Hepatocyte (in vitro differentiated cells): ENCODE measurements around the gene KIF5B. TPM values are rescaled to one million over a fixed set of nuclear protein-coding genes. Genes with fewer than 3 reads are reported as not detected.

Experiments used
- DNase-seq: peaks from one replicate; pipeline ENCODE4 v3.0.0-alpha.2; 2016; ENCODE audit warnings: low spot score
- H2AFZ ChIP-seq: fragments of 200-600 bp; sonication (generic); 2 replicates; pipeline ENCODE4 v1.6.0; 2016; ENCODE audit warnings: antibody characterized with exemption, mild to moderate bottlenecking
- H3K27ac ChIP-seq: fragments of 200-600 bp; sonication (generic); 2 replicates; pipeline ENCODE4 v1.5.1; 2016; ENCODE audit warnings: mild to moderate bottlenecking
- H3K27me3 ChIP-seq: fragments of 200-600 bp; sonication (generic); 2 replicates; pipeline ENCODE4 v1.6.1; 2016
- H3K36me3 ChIP-seq: fragments of 200-600 bp; sonication (generic); replicated peaks from 2 replicates; pipeline ENCODE4 v1.5.1; 2016; ENCODE audit warnings: low read depth; ENCODE audit not compliant: insufficient read depth
- H3K4me1 ChIP-seq: fragments of 200-600 bp; sonication (generic); 2 replicates; pipeline ENCODE4 v1.5.1; 2016; ENCODE audit warnings: mild to moderate bottlenecking, moderate library complexity; ENCODE audit not compliant: insufficient read depth
- H3K4me2 ChIP-seq: fragments of 200-600 bp; sonication (generic); 2 replicates; pipeline ENCODE4 v1.6.0; 2016
- H3K4me3 ChIP-seq: fragments of 200-600 bp; sonication (generic); 2 replicates; pipeline ENCODE4 v1.5.1; 2016; ENCODE audit warnings: mild to moderate bottlenecking
- H3K79me2 ChIP-seq: fragments of 200-600 bp; sonication (generic); 2 replicates; pipeline ENCODE4 v1.6.0; 2017; ENCODE audit warnings: mild to moderate bottlenecking
- H3K9me2 ChIP-seq: fragments of 200-600 bp; sonication (generic); replicated peaks from 2 replicates; pipeline ENCODE4 v1.6.0; 2017; ENCODE audit warnings: mild to moderate bottlenecking; ENCODE audit not compliant: insufficient read depth
- H3K9me3 ChIP-seq: fragments of 200-600 bp; sonication (generic); 2 replicates; pipeline ENCODE4 v1.5.1; 2016; ENCODE audit warnings: low read depth, mild to moderate bottlenecking
- H4K20me1 ChIP-seq: fragments of 200-600 bp; sonication (generic); 2 replicates; pipeline ENCODE4 v1.6.0; 2016; ENCODE audit warnings: mild to moderate bottlenecking; ENCODE audit not compliant: insufficient read depth, poor library complexity, severe bottlenecking
- CTCF ChIP-seq: fragments of 200-600 bp; sonication (generic); IDR thresholded peaks from 2 replicates; pipeline ENCODE4 v1.5.1; 2016; ENCODE audit warnings: antibody characterized with exemption, mild to moderate bottlenecking; ENCODE audit not compliant: poor library complexity
- EZH2 ChIP-seq: fragments of 200-600 bp; sonication (generic); IDR thresholded peaks from 2 replicates; pipeline ENCODE4 v1.6.1; 2016; ENCODE audit warnings: antibody characterized with exemption, mild to moderate bottlenecking, borderline replicate concordance
- EZH2phosphoT487 ChIP-seq: fragments of 200-600 bp; sonication (generic); IDR thresholded peaks from one replicate; pipeline ENCODE4 v1.6.1; 2018; ENCODE audit warnings: antibody characterized with exemption, mild to moderate bottlenecking, low read depth, moderate library complexity; ENCODE audit not compliant: unreplicated experiment, severe bottlenecking
- WGBS: methylation state at CpG from one replicate; pipeline ENCODE4 v1.1.6; 2016; ENCODE audit warnings: low lambda C conversion rate; ENCODE audit errors: missing lambda C conversion rate; 5-methylcytosine and 5-hydroxymethylcytosine counted together
- polyA plus RNA-seq: library from polyadenylated mRNA; unstranded; fragments of >200 nt; fragmentation: Nextera tagmentation; extraction: Ambion mirVana; gene quantifications from 2 replicates; pipeline ENCODE4 v1.2.1, GENCODE V29; 2016
- total RNA-seq: library from RNA; depleted of rRNA; stranded (reverse); fragments of >200 nt; gene quantifications from 2 replicates; pipeline ENCODE4 v1.2.3, GENCODE V29; 2014

KIF5B gene
- total and polyA plus RNA-seq, 2 experiments from 2014 or later = 51.6 to 141 TPM

- Histone ChIP-seq H3K4me1 (no peaks in the 10 kb centered on the region), H3K4me3 (no peak overlapping the region), H3K27ac (no peak overlapping the region), H3K4me2 (no peak overlapping the region), H3K36me3 (no peaks in the 10 kb centered on the region), H3K9me3 (no peaks in the 10 kb centered on the region), H3K9me2 (no peaks in the 10 kb centered on the region), H3K27me3 (no peaks in the 10 kb centered on the region), H3K79me2 (peaks cover 77% of the 10 kb centered on the region), H2AFZ (no peak overlapping the region), H4K20me1 (peaks cover 5% of the 10 kb centered on the region)
- no peak for DNase-seq
- WGBS = 94% methylated on average over 6 of the region's 6 CpGs
- no peak for TF ChIP-seq EZH2phosphoT487
- TF ChIP-seq EZH2 = no peak
- TF ChIP-seq CTCF = no peak
Measured at GRCh38 chr10:32031424-32031823, 24.8 kb downstream of the KIF5B start.

- no peak for TF ChIP-seq EZH2phosphoT487
- H3K4me1 ChIP-seq = peaks cover under 1% of the 10 kb centered on the region
- H3K9me3 ChIP-seq = no peaks in the 10 kb centered on the region
- H3K36me3 ChIP-seq = no peaks in the 10 kb centered on the region
- H3K27me3 ChIP-seq = no peaks in the 10 kb centered on the region
- H3K9me2 ChIP-seq = no peaks in the 10 kb centered on the region
- 58% methylated on average over 1 of the region's 1 CpG for WGBS
- no peak overlapping the region for H2AFZ ChIP-seq
- H3K79me2 ChIP-seq = peaks cover 69% of the 10 kb centered on the region
- no peak overlapping the region for H3K27ac ChIP-seq
- H4K20me1 ChIP-seq = no peaks in the 10 kb centered on the region
- no peak overlapping the region for H3K4me3 ChIP-seq
- no peak overlapping the region for H3K4me2 ChIP-seq
- DNase-seq = no peak
Measured at GRCh38 chr10:32028710-32029109, 27.5 kb downstream of the KIF5B start.

- peaks cover 5% of the 10 kb centered on the region for H3K4me1 ChIP-seq
- no peak for TF ChIP-seq EZH2
- no peak for TF ChIP-seq CTCF
- no peak for TF ChIP-seq EZH2phosphoT487
- no peaks in the 10 kb centered on the region for H3K36me3 ChIP-seq
- H3K9me2 ChIP-seq = no peaks in the 10 kb centered on the region
- no peak overlapping the region for H3K4me2 ChIP-seq
- no peaks in the 10 kb centered on the region for H4K20me1 ChIP-seq
- no peak overlapping the region for H3K4me3 ChIP-seq
- no peaks in the 10 kb centered on the region for H3K27me3 ChIP-seq
- H2AFZ ChIP-seq = no peak overlapping the region
- DNase-seq = no peak
- H3K9me3 ChIP-seq = no peaks in the 10 kb centered on the region
- peaks cover 64% of the 10 kb centered on the region for H3K79me2 ChIP-seq
- H3K27ac ChIP-seq = peak overlapping the region; percentile 4
- 56% methylated on average over 1 of the region's 1 CpG for whole genome bisulfite sequencing
Measured at GRCh38 chr10:32023264-32023663, 33.0 kb downstream of the KIF5B start.

GRCh38 chr10:32017044-32017443 is 39.2 kb downstream of the KIF5B start:
- H3K4me2 ChIP-seq = no peak overlapping the region
- H4K20me1 ChIP-seq = no peaks in the 10 kb centered on the region
- 93% methylated on average over 11 of the region's 11 CpGs for WGBS
- TF ChIP-seq EZH2phosphoT487 = no peak
- peak; percentile 5 for TF ChIP-seq CTCF
- H3K9me2 ChIP-seq = no peaks in the 10 kb centered on the region
- H3K27ac ChIP-seq = no peak overlapping the region
- no peak for DNase-seq
- peaks cover 36% of the 10 kb centered on the region for H3K79me2 ChIP-seq
- no peaks in the 10 kb centered on the region for H3K9me3 ChIP-seq
- no peak overlapping the region for H2AFZ ChIP-seq
- no peaks in the 10 kb centered on the region for H3K36me3 ChIP-seq
- no peaks in the 10 kb centered on the region for H3K27me3 ChIP-seq
- H3K4me3 ChIP-seq = no peak overlapping the region
- H3K4me1 ChIP-seq = no peaks in the 10 kb centered on the region
